Peyer's patch (tissue), 4 donors: ENCODE results near the gene CNRIP1.

ENCODE experiments used
- POLR2A ChIP-seq, 2 donors: fragments of 450-650 bp; IDR thresholded peaks; one replicate each; pipeline ENCODE4 v1.5.1; 2017; ENCODE audit warnings: antibody characterized with exemption in 2 of 2, mild to moderate bottlenecking in 2 of 2, moderate library complexity in 2 of 2
- TF ChIP-seq, protein P1 (sequence below), 6 experiments: fragments of 450-650 bp in 4 of 6; fragments of 200-600 bp in 2 of 6; sonication (generic) in 1 of 6; IDR thresholded peaks; one replicate each; pipeline ENCODE4 v1.5.1; 2017 to 2019; ENCODE audit warnings: antibody characterized with exemption in 6 of 6, mild to moderate bottlenecking in 3 of 6, moderate library complexity in 1 of 6

DNA sequence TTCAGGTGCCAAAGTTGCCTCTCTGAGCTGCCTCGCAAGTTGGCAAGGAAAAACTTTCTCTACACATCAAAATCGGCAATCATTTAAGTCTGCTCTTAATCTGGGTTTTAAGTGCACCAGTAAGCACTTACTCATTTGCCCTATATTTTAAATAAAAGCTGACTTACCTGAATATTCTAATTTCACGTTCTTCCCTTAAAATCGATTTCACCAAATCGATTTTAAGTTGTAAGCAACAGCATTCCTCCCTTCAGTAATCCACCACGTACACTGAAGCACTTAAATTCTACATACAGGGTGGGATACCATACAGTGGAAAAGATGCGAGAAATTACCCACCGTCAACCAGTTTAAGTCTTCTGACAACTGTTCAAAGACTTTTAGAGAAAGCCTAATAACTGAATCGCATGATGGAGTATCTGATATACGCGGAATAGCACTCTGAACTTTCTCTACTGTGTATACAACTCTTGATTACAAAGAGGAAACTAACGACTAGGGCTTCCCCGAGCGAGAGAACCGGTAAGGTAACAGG lies 69.0 kb downstream of the CNRIP1 start:
- TF ChIP-seq, protein P1, sequence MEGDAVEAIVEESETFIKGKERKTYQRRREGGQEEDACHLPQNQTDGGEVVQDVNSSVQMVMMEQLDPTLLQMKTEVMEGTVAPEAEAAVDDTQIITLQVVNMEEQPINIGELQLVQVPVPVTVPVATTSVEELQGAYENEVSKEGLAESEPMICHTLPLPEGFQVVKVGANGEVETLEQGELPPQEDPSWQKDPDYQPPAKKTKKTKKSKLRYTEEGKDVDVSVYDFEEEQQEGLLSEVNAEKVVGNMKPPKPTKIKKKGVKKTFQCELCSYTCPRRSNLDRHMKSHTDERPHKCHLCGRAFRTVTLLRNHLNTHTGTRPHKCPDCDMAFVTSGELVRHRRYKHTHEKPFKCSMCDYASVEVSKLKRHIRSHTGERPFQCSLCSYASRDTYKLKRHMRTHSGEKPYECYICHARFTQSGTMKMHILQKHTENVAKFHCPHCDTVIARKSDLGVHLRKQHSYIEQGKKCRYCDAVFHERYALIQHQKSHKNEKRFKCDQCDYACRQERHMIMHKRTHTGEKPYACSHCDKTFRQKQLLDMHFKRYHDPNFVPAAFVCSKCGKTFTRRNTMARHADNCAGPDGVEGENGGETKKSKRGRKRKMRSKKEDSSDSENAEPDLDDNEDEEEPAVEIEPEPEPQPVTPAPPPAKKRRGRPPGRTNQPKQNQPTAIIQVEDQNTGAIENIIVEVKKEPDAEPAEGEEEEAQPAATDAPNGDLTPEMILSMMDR (IDR thresholded peaks at IDR 0.05), result no peak
- TF ChIP-seq POLR2A (IDR thresholded peaks at IDR 0.05), result no peak
